K562 (cell line): ENCODE data around the gene ANKRD11. TPM values are rescaled to one million over a fixed set of nuclear protein-coding genes. Genes with fewer than 3 reads are reported as not detected.

ENCODE experiments used
- ATAC-seq: fragments of 200-7000 bp; cut with Tn5 transposase; 3 replicates; pipeline ENCODE4 v1.9.1; 2020; ENCODE audit warnings: moderate library complexity
- BruUV-seq: library from RNA; stranded (reverse); fragments of 400-500 nt; replicated peaks from 2 replicates; lab custom pipeline; 2021; lab: Mats Ljungman, UMichigan
- CTCF ChIA-PET: fragments of 300-600 bp; formaldehyde crosslinking; extraction: SDS; loops from one replicate; lab custom pipeline; 2021; ENCODE audit warnings: low intra/inter-chr PET ratio; lab: Yijun Ruan, JAX
- POLR2A ChIA-PET: fragments of 300-600, 350-650 bp; sonication (Branson Sonifier 250); formaldehyde crosslinking; extraction: SDS; loops from one replicate; lab custom pipeline; 2021; ENCODE audit warnings: antibody characterized with exemption, inconsistent platforms; lab: Yijun Ruan, JAX
- DNase-seq, 4 experiments: peaks; one replicate each; pipeline versions ENCODE4 v3.0.0 to v3.0.0-alpha.2; 2011 to 2018; ENCODE audit warnings: low spot score in 3 of 4, mixed read lengths in 3 of 4; ENCODE audit errors: extremely low read depth in 1 of 4
- FAIRE-seq: peaks from 2 replicates; lab custom pipeline; 2011; peaks lifted over from hg19 to GRCh38; lab: Jason Lieb, UNC
- H2AFZ ChIP-seq: 2 replicates; pipeline ENCODE4 v1.6.0; 2011; ENCODE audit warnings: low read depth, low read length, control low read depth, inconsistent platforms
- H3K27ac ChIP-seq: fragments of 200-600 bp; 3 replicates; pipeline ENCODE4 v1.8.0; 2011; ENCODE audit warnings: low read depth, mild to moderate bottlenecking, control low read depth, inconsistent platforms, low read length, moderate library complexity, mixed read lengths; ENCODE audit errors: extremely low read depth
- H3K27me3 ChIP-seq, 2 experiments: fragments of 300-600 bp in 1 of 2; 2 replicates in 1 of 2; 3 replicates in 1 of 2; pipeline versions ENCODE4 v1.6.0 to v1.8.0; 2011; ENCODE audit warnings: inconsistent platforms in 2 of 2, low read length in 2 of 2, mild to moderate bottlenecking in 1 of 2, mixed read lengths in 1 of 2, moderate library complexity in 1 of 2; ENCODE audit not compliant: control insufficient read depth in 2 of 2, insufficient read depth in 2 of 2
- H3K36me3 ChIP-seq: fragments of 300-600 bp; 3 replicates; pipeline ENCODE4 v1.8.0; 2011; ENCODE audit warnings: mild to moderate bottlenecking, low read length, inconsistent platforms; ENCODE audit not compliant: control insufficient read depth, insufficient read depth
- H3K4me1 ChIP-seq, 2 experiments: fragments of 200-600 bp in 1 of 2; replicated peaks in 1 of 2; 2 replicates in 1 of 2; 3 replicates in 1 of 2; pipeline versions ENCODE4 v1.5.1 to v1.8.0; 2011; ENCODE audit warnings: inconsistent platforms in 2 of 2, low read length in 2 of 2, mild to moderate bottlenecking in 1 of 2, mixed read lengths in 1 of 2, moderate library complexity in 1 of 2; ENCODE audit not compliant: control insufficient read depth in 2 of 2, insufficient read depth in 2 of 2
- H3K4me2 ChIP-seq: 2 replicates; pipeline ENCODE4 v1.6.1; 2011; ENCODE audit warnings: low read length, control low read depth, inconsistent platforms, mixed read lengths; ENCODE audit not compliant: insufficient read depth
- H3K4me3 ChIP-seq: fragments of 200-600 bp; sonication (generic), shearing (Covaris generic); 2 replicates; pipeline ENCODE4 v1.5.1; 2016; ENCODE audit warnings: control low read depth, inconsistent platforms
- H3K79me2 ChIP-seq: fragments of 200-600 bp; 3 replicates; pipeline ENCODE4 v1.8.0; 2011; ENCODE audit warnings: low read length, inconsistent platforms; ENCODE audit not compliant: control insufficient read depth, insufficient read depth
- H3K9ac ChIP-seq, 2 experiments: 2 replicates each; pipeline versions ENCODE4 v1.6.0 to v1.6.1; 2011; ENCODE audit warnings: low read depth in 2 of 2, low read length in 2 of 2, control low read depth in 1 of 2, inconsistent platforms in 1 of 2, mild to moderate bottlenecking in 1 of 2, mixed read lengths in 1 of 2; ENCODE audit not compliant: insufficient read depth in 1 of 2
- H3K9me1 ChIP-seq: one replicate; pipeline ENCODE4 v1.6.0; 2011; ENCODE audit warnings: inconsistent platforms, mild to moderate bottlenecking, low read length, moderate library complexity; ENCODE audit not compliant: control insufficient read depth, insufficient read depth
- H3K9me3 ChIP-seq: replicated peaks from 2 replicates; pipeline ENCODE4 v1.5.1; 2011; ENCODE audit warnings: low read depth, low read length, inconsistent platforms; ENCODE audit not compliant: control insufficient read depth, insufficient read depth
- H4K20me1 ChIP-seq: replicated peaks from 2 replicates; pipeline ENCODE4 v1.6.1; 2011; ENCODE audit warnings: low read length, inconsistent platforms, mixed read lengths; ENCODE audit not compliant: control insufficient read depth, insufficient read depth
- FOXM1 ChIP-seq, 2 experiments: fragments of 450-650 bp in 1 of 2; sonication (generic) in 1 of 2; formaldehyde crosslinking in 1 of 2; IDR thresholded peaks; 2 replicates each; pipeline versions ENCODE4 v1.6.1 to v1.9.0; 2017 to 2022; ENCODE audit warnings: low read depth in 2 of 2, mild to moderate bottlenecking in 2 of 2, missing genetic modification reagents in 1 of 2, moderate library complexity in 1 of 2
- MEF2A ChIP-seq: IDR thresholded peaks from 2 replicates; pipeline ENCODE4 v1.6.1; 2011; ENCODE audit warnings: low read depth, mild to moderate bottlenecking, low read length, moderate library complexity; ENCODE audit not compliant: control insufficient read depth
- POLR2G ChIP-seq: fragments of 200-400 bp; formaldehyde crosslinking; IDR thresholded peaks from 2 replicates; pipeline ENCODE4 v1.6.1; 2017; ENCODE audit warnings: low read depth, mild to moderate bottlenecking, antibody characterized with exemption, low read length, moderate library complexity
- POLR3G ChIP-seq: IDR thresholded peaks from 2 replicates; pipeline ENCODE4 v1.6.1; 2011; ENCODE audit not compliant: insufficient read length, insufficient replicate concordance; ENCODE audit errors: extremely low read depth
- WGBS: fragments of 100-300 bp; shearing (Covaris generic); methylation state at CpG from one replicate; pipeline ENCODE4 v1.1.6; 2016; ENCODE audit warnings: low coverage, mixed read lengths; ENCODE audit not compliant: insufficient coverage; ENCODE audit errors: missing lambda C conversion rate; 5-methylcytosine and 5-hydroxymethylcytosine counted together
- in situ Hi-C: fragments of 300-500 bp; cut with MboI; formaldehyde crosslinking; loops from 4 replicates; pipeline ENCODE4 v1.15.0; 2018; ENCODE audit warnings: inconsistent platforms, mixed read lengths
- intact Hi-C: fragments of 100-400 bp; cut with micrococcal nuclease; formaldehyde crosslinking; loops from 2 replicates; pipeline ENCODE4 v1.14.2; 2022
- polyA plus RNA-seq, 8 experiments: library from polyadenylated mRNA; depleted of rRNA in 4 of 8; stranded (reverse) in 5 of 8; unstranded in 3 of 8; fragments of >200 nt; fragmentation: Nextera tagmentation in 2 of 8; fragmentation: Illumina TruSeq in 1 of 8; extraction: Ambion mirVana in 2 of 8; extraction: Trizol in 1 of 8; gene quantifications; 2 replicates each; pipeline versions ENCODE4 v1.2.1 to v1.2.3, GENCODE V29; 2011 to 2014; ENCODE audit warnings: inconsistent platforms in 1 of 8, missing spikeins in 1 of 8
- total RNA-seq, 7 experiments: library from RNA; depleted of rRNA in 6 of 7; stranded (reverse); fragments of >200 nt in 6 of 7; fragmentation: Illumina TruSeq in 2 of 7; extraction: Trizol in 2 of 7; gene quantifications; 2 replicates each; pipeline versions ENCODE4 v1.2.1 to v1.2.3, GENCODE V29; 2011 to 2021; ENCODE audit warnings: low replicate concordance in 1 of 7
- TF ChIP-seq, protein P1 (sequence below), 3 experiments: fragments of 200-800 bp in 1 of 3; fragments of 250-450 bp in 1 of 3; fragments of 450-650 bp in 1 of 3; sonication (Bioruptor Pico) in 1 of 3; sonication (Bioruptor generic) in 1 of 3; formaldehyde crosslinking in 1 of 3; IDR thresholded peaks; 2 replicates each; pipeline versions ENCODE4 v1.6.1 to v1.8.0; 2016 to 2022; ENCODE audit warnings: mild to moderate bottlenecking in 2 of 3, missing genetic modification characterization in 2 of 3, missing compliant biosample characterization in 1 of 3, moderate library complexity in 1 of 3
- TF ChIP-seq, protein P2 (sequence below): fragments of 450-650 bp; IDR thresholded peaks from 2 replicates; pipeline ENCODE4 v1.6.1; 2016

ANKRD11 gene
- total and polyA plus RNA-seq, 9 of the 15 experiments (the other 6 are each of a cell fraction or from before 2014, with no cell fraction given): 4.7 to 126 (median 31.7) TPM

DNA sequence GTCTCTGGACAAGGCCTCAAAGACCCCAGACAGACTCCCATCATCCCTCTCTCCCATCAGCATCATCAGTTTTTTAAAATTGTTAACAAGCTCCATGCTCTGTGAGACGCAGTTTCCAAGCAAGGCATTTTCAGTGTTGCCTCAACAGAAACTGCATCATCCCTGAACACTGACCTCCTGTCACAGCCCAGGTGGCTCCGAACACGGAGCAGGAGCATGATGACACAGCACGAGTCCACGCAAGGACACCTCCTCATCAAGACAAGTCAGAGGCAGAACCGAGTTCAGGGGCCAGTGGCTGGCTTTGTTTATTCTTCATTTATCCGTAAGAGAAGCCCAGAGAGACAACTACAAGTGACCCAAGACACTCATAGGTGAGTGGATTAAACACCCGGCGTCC lies 91.4 kb downstream of the ANKRD11 start (continued):
- TF ChIP-seq, protein P1, sequence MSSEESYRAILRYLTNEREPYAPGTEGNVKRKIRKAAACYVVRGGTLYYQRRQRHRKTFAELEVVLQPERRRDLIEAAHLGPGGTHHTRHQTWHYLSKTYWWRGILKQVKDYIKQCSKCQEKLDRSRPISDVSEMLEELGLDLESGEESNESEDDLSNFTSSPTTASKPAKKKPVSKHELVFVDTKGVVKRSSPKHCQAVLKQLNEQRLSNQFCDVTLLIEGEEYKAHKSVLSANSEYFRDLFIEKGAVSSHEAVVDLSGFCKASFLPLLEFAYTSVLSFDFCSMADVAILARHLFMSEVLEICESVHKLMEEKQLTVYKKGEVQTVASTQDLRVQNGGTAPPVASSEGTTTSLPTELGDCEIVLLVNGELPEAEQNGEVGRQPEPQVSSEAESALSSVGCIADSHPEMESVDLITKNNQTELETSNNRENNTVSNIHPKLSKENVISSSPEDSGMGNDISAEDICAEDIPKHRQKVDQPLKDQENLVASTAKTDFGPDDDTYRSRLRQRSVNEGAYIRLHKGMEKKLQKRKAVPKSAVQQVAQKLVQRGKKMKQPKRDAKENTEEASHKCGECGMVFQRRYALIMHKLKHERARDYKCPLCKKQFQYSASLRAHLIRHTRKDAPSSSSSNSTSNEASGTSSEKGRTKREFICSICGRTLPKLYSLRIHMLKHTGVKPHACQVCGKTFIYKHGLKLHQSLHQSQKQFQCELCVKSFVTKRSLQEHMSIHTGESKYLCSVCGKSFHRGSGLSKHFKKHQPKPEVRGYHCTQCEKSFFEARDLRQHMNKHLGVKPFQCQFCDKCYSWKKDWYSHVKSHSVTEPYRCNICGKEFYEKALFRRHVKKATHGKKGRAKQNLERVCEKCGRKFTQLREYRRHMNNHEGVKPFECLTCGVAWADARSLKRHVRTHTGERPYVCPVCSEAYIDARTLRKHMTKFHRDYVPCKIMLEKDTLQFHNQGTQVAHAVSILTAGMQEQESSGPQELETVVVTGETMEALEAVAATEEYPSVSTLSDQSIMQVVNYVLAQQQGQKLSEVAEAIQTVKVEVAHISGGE (CRISPR knock-in tag; IDR thresholded peaks at IDR 0.05): no peak
- no peak for TF ChIP-seq MEF2A
- TF ChIP-seq POLR3G: no peak

DNA sequence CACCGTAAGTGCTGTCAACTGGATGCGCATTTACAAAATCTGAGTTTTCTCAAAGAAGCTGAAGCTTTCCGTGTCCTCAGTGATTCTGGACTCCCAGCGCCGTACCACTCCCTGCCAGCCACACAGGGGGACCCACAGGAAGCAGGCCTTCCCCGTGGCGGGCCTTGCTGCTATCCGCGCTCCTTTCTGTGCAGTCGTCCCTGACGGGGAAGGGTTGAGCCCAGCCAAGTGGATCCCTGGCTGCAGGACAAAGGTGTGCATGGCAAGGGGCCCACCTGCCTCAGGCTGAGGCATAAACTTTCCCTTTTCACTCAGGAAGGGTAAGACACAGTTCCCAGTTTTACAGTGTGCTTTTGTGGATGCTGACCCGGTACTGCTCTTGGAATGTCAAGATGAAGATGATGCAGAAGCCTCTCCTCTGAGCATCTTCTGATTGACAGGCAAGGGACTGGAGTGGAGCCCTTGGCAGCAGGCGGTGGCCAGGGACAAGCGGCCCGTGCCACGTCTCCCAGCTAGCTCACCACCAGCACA lies 93.0 kb downstream of the ANKRD11 start:
- FAIRE-seq: no peak
- Histone ChIP-seq H3K36me3 (peaks cover 47% of the 10 kb centered on the region; the same call in 2 of the 3 replicates), H3K79me2 (peaks cover 90% of the 10 kb centered on the region), H3K4me1 (peaks cover 0 to 18% of the 10 kb centered on the region in 2 experiments; a peak in 1 of 5 replicates), H3K9ac (no peak overlapping the region), H3K4me3 (no peak overlapping the region), H3K4me2 (no peak overlapping the region), H3K27ac (no peak overlapping the region), H2AFZ (no peak overlapping the region), H3K9me3 (no peaks in the 10 kb centered on the region), H4K20me1 (peaks cover 58% of the 10 kb centered on the region), H3K27me3 (no peaks in the 10 kb centered on the region), H3K9me1 (no peaks in the 10 kb centered on the region)
- no TSS peak for BruUV-seq
- DNase-seq: no peak
- POLR2A ChIA-PET: interaction anchor here (0.7 to 1.5 kb wide), 3 partner anchors 11 to 86 kb away, joined by 3 to 4 read pairs (median 3); no protein-coding TSS in a partner anchor
- TF ChIP-seq FOXM1 (IDR thresholded peaks at IDR 0.05; ENCODE audit: low read depth): no peak
- no peak for TF ChIP-seq FOXM1 (CRISPR knock-in tag; IDR thresholded peaks at IDR 0.05; ENCODE audit: low read depth)
- TF ChIP-seq, protein P2, sequence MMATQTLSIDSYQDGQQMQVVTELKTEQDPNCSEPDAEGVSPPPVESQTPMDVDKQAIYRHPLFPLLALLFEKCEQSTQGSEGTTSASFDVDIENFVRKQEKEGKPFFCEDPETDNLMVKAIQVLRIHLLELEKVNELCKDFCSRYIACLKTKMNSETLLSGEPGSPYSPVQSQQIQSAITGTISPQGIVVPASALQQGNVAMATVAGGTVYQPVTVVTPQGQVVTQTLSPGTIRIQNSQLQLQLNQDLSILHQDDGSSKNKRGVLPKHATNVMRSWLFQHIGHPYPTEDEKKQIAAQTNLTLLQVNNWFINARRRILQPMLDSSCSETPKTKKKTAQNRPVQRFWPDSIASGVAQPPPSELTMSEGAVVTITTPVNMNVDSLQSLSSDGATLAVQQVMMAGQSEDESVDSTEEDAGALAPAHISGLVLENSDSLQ: 0 out of 2 replicates have a peak, but pooled peaks have one; percentile 5
- TF ChIP-seq POLR2G: peak; percentile 54
- intact Hi-C loops (no loop called here), in situ Hi-C loops (no loop called here)
- no peak for ATAC-seq
- 96% methylated on average over 16 of the region's 16 CpGs for WGBS
- CTCF ChIA-PET: no interaction called here
